Tongue (tissue), 3 donors: Measurements from ENCODE around the gene ZSWIM8. TPM values are rescaled to one million over a fixed set of nuclear protein-coding genes. Genes with fewer than 3 reads are reported as not detected.

Experiments used
- DNase-seq: peaks from one replicate; pipeline ENCODE4 v3.0.0-alpha.2; 2015
- small RNA-seq: library from RNA; depleted of rRNA; stranded (forward); fragments of <200 nt; gene quantifications from one replicate; pipeline ENCODE3, GENCODE V24; 2014; ENCODE audit warnings: low replicate concordance
- total RNA-seq: library from RNA; depleted of rRNA; stranded (reverse); fragments of >200 nt; gene quantifications from one replicate; pipeline ENCODE4 v1.2.3, GENCODE V29; 2014

The ZSWIM8 gene
- total RNA-seq, 1 donor from 2014 or later, result 81.3 TPM

DNA sequence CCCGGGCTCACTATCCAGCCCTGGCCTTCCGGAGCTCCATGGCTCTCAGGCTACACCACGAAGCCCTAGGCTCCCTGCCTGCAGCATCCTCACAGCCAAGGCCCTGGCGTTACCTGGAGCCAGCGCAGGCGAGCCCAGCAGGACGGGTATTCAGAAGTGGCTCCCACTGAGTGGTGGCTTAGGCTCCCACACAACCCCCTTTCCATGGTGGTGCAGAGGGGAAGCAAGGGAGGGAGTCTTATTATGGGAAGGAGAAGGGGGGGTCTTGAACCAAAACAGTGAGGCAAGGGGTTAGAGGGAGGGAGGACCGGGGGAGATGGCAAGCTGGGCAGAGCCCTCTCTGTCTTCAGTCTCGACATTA lies 55.6 kb downstream of the ZSWIM8 start:
- no peak for DNase-seq

DNA sequence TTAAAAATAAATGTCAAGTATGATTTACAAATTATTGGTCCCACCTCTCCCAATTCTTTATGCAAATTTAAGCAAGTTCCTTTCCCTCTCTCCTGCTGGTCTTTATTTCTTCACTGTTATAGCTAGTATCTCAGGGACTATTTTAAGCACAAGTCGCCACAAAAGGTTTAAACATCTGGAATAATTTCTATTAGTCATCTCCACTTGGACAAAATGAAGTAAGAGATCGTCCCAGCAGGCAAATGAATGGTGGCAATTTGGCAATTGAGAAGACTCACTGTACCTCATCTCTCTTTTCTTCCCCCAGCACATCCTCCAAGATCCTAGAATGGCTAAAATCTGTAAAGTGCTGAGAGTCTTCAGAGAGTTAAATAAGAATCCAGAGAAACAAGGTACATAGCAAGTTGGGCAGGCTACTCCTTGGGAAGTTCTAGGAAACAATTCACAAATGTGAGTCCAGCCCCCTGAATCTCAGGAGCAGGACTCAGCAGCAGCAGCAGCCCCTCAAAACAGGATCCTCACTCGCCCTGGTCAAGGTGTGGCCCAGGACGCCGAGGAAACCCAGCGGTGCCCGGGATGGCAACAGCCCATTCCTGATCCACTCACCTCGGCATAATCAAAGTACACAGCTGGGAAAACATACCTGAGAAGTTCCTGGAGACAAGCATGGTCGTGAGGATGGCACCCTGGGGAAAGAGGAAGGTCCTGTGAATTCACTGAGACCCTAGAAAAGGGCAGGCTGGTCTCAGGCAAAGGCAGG lies 56.3 kb downstream of the ZSWIM8 start:
- no peak for DNase-seq

DNA sequence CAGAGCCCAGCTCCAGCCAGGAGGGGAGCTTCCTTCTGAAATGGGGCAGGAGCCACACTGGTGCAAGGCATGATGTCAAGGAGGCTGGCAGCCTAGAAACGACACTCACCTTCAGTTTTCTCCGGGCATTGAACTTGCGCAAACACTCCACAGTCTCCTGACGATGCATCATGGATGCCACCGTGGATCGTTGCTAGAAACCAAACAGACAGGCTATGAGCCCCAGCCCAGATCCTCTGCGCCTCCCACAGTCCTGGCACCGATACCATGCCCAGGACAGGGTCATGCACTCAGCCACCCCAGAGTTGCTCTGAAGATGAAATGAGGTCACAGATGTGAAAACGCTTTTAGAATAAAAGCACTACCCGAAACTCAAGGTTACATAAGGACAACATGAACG lies 56.9 kb downstream of the ZSWIM8 start:
- DNase-seq, result no peak

DNA sequence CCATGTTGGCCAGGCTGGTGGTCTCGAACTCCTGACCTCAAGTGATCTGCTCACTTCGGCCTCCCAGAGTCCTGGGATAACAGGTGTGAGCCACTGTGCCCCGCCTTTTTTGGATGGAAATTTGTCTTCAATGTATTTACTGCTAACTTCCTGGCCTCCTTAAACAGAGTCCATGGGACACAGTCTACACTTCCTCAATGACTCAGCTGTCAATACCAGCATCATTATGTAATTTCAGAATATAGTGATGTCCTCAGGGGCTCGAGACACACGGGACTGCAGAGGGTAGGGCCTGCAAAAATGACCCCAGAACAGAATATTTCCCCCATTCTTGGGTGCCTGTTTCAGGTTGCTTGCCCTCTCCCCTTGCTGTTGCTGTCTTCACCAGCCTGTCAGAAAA lies 57.9 kb downstream of the ZSWIM8 start:
- DNase-seq, result no peak

DNA sequence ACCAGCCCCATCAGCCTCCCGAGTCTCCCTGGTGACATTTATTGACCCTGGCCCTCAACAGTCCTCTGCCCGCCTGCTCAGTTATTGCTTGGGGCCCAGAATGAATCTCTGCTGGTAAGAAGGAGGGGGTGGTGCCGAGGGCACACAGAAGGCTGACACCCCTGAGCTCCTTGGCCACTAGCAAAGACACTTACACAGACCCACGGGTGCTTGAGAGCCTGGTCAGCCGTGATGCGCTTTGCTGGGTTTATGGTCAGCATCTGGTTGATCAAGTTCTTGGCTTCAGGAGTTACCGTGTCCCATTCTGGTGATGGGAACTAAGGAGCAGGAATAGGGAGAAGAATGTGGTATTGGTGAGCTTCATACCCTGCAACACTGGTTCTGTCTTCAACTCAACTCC lies 61.6 kb downstream of the ZSWIM8 start:
- no peak for DNase-seq

DNA sequence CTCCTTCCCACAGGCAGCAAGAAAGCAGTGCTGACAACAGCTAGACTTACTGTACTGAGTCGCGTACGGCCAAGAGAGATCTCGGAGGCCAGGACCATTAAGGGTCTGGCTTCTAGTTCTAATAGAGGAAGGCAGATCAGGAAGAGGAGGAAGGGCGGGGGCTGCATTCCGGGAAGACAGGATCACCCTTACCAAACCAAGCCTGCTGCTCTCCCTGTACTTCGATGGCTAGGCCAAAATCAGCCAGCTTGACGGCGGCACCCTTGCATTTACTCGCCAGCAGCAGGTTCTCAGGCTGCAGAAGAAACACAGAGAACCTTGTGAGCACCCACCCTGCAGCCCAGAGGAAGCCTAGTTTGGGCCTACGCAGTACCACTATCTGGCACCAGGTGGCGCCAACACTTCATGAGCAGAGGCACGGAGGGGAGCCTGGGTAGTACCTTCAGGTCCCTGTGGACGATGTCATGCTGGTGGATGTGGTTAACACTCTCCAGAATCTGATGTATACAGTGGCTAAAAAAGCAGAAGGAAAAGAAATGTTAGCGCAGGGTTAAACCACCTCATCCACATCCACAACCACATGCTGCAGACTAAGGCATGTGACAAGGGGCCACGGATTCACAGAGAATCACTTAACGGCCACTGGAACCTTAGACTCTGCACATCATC lies 63.5 kb downstream of the ZSWIM8 start:
- DNase-seq, result peak; percentile 92

DNA sequence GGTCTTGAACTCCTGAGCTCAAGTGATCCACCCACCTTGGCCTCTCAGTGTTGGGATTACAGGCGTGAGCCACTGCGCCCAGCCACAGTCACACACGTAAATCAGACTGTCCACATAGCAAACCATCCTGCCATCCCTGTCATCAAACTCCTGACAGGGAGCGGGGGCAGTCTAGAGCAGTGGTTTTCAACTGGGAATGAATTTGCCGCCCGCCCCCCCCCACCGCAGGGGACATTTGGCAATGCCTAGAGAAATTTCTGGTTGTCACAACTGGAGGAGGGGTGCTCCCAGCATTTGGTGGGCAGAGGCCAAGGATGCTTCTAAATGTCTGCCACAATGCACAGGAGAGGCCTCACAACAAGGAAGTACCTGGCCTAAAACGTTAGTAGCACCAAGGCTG lies 64.8 kb downstream of the ZSWIM8 start:
- no peak for DNase-seq

DNA sequence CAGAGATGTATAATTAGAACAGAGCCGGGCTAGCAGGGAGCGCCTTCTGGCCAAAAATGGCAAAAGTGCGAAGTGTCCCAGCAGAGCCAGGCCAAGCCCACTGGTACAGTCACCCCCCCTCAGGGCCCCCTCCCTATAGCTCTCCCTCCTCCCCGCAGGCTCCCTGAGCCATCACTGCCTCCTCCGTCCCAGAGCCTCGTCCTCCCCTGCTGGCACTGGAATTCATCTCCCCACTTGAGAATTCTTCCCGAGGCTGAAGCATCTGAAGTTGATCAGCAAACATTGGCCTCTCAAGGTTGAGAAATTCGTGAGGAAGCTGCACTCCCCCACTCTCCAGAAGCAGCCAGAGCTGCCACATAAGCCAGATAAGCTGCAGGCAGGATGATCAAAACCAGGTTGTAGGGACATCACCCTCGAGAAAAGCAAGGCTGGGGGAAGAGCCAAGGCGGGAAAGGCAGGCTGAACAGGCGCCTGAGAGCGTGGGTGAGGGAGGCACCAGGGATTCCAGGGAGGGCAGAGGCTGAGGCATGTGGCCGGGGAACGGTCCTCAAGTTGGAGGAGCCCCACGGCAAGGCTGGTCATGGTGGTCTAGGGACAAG lies 65.6 kb downstream of the ZSWIM8 start:
- DNase-seq, result peak; percentile 29

Small RNAs within 50 kb of the gene (small RNA-seq; reads per million reads assigned to genes)
- gene AC022400.4, result not detected
- gene AC022400.9, result not detected
- gene ZSWIM8-AS1, result not detected

Other genes with a start within 250 kb of the ZSWIM8 start
- 39.5 TPM for gene USP54, start 194.3 kb upstream of the ZSWIM8 start, total RNA-seq
- gene MYOZ1, start 144.1 kb upstream of the ZSWIM8 start, total RNA-seq, result 706 TPM
- 28.0 TPM for gene SYNPO2L, start 129.6 kb upstream of the ZSWIM8 start, total RNA-seq
- 5.2 TPM for gene AGAP5, start 87.5 kb upstream of the ZSWIM8 start, total RNA-seq
- gene SEC24C, start 41.2 kb upstream of the ZSWIM8 start, total RNA-seq, result 50.0 TPM
- gene CHCHD1, start 3.6 kb upstream of the ZSWIM8 start, total RNA-seq, result 18.7 TPM
- 16.1 TPM for gene NDST2, start 26.0 kb downstream of the ZSWIM8 start, total RNA-seq
- gene CAMK2G, start 88.9 kb downstream of the ZSWIM8 start, total RNA-seq, result 37.7 TPM
- gene PLAU, start 125.5 kb downstream of the ZSWIM8 start, total RNA-seq, result 37.8 TPM
- 217 TPM for gene VCL, start 212.5 kb downstream of the ZSWIM8 start, total RNA-seq